ENCODE data around the gene CAPZB. TPM values are rescaled to one million over a fixed set of nuclear protein-coding genes. Genes with fewer than 3 reads are reported as not detected.

The CAPZB gene
- total RNA-seq, 1 donor from 2014 or later: 403 TPM

- Mint-ChIP-seq H3K4me3 (ENCODE audit: unreplicated experiment) (no peak overlapping the region), H3K4me1 (ENCODE audit: unreplicated experiment) (peaks cover 57% of the 10 kb centered on the region), H3K36me3 (ENCODE audit: unreplicated experiment) (peaks cover 35% of the 10 kb centered on the region), H3K27me3 (ENCODE audit: unreplicated experiment) (no peaks in the 10 kb centered on the region), H3K27ac (ENCODE audit: unreplicated experiment) (peak overlapping the region; percentile 62), H3K9me3 (ENCODE audit: unreplicated experiment) (no peaks in the 10 kb centered on the region)
- DNase-seq (ENCODE audit: extremely low spot score, unreplicated experiment): no peak
- TF ChIP-seq CTCF (IDR thresholded peaks at IDR 0.05): no peak
Observed at GRCh38 chr1:19416921-19417470, 68.3 kb downstream of the CAPZB start.

- Mint-ChIP-seq H3K4me1 (ENCODE audit: unreplicated experiment) (peaks cover 57% of the 10 kb centered on the region), H3K36me3 (ENCODE audit: unreplicated experiment) (peaks cover 39% of the 10 kb centered on the region), H3K4me3 (ENCODE audit: unreplicated experiment) (no peak overlapping the region), H3K9me3 (ENCODE audit: unreplicated experiment) (no peaks in the 10 kb centered on the region), H3K27ac (ENCODE audit: unreplicated experiment) (no peak overlapping the region), H3K27me3 (ENCODE audit: unreplicated experiment) (no peaks in the 10 kb centered on the region)
- no peak for DNase-seq (ENCODE audit: extremely low spot score, unreplicated experiment)
- no peak for TF ChIP-seq CTCF (IDR thresholded peaks at IDR 0.05)
Observed at GRCh38 chr1:19416145-19416544, 69.2 kb downstream of the CAPZB start.

- Mint-ChIP-seq H3K4me1 (ENCODE audit: unreplicated experiment) (peaks cover 50% of the 10 kb centered on the region), H3K36me3 (ENCODE audit: unreplicated experiment) (peaks cover 46% of the 10 kb centered on the region), H3K27ac (ENCODE audit: unreplicated experiment) (peak overlapping the region; percentile 77), H3K4me3 (ENCODE audit: unreplicated experiment) (no peak overlapping the region), H3K9me3 (ENCODE audit: unreplicated experiment) (no peaks in the 10 kb centered on the region), H3K27me3 (ENCODE audit: unreplicated experiment) (no peaks in the 10 kb centered on the region)
- TF ChIP-seq CTCF (IDR thresholded peaks at IDR 0.05): no peak
- no peak for DNase-seq (ENCODE audit: extremely low spot score, unreplicated experiment)
Observed at GRCh38 chr1:19414515-19415121, 70.7 kb downstream of the CAPZB start.

- H3K27ac Mint-ChIP-seq (ENCODE audit: unreplicated experiment): peak overlapping the region; percentile 77
- no peak overlapping the region for H3K4me3 Mint-ChIP-seq (ENCODE audit: unreplicated experiment)
- H3K4me1 Mint-ChIP-seq (ENCODE audit: unreplicated experiment): peaks cover 45% of the 10 kb centered on the region
- H3K36me3 Mint-ChIP-seq (ENCODE audit: unreplicated experiment): peaks cover 45% of the 10 kb centered on the region
- TF ChIP-seq CTCF (IDR thresholded peaks at IDR 0.05): no peak
- no peaks in the 10 kb centered on the region for H3K9me3 Mint-ChIP-seq (ENCODE audit: unreplicated experiment)
- DNase-seq (ENCODE audit: extremely low spot score, unreplicated experiment): no peak
- H3K27me3 Mint-ChIP-seq (ENCODE audit: unreplicated experiment): no peaks in the 10 kb centered on the region
Observed at GRCh38 chr1:19413999-19414398, 71.3 kb downstream of the CAPZB start.

- no peak for DNase-seq (ENCODE audit: extremely low spot score, unreplicated experiment)
- Mint-ChIP-seq H3K4me3 (ENCODE audit: unreplicated experiment) (no peak overlapping the region), H3K4me1 (ENCODE audit: unreplicated experiment) (peaks cover 37% of the 10 kb centered on the region), H3K27ac (ENCODE audit: unreplicated experiment) (peak overlapping the region; percentile 47), H3K9me3 (ENCODE audit: unreplicated experiment) (no peaks in the 10 kb centered on the region), H3K27me3 (ENCODE audit: unreplicated experiment) (no peaks in the 10 kb centered on the region), H3K36me3 (ENCODE audit: unreplicated experiment) (peaks cover 34% of the 10 kb centered on the region)
- no peak for TF ChIP-seq CTCF (IDR thresholded peaks at IDR 0.05)
Observed at GRCh38 chr1:19412654-19413053, 72.7 kb downstream of the CAPZB start.

Measured in osteocyte (in vitro differentiated cells).